Coronary artery (tissue), 2 donors: ENCODE data around the gene CLSTN3.

Experiments
- DNase-seq: peaks from one replicate; pipeline ENCODE4 v3.0.0-alpha.2; 2017; ENCODE audit warnings: low spot score
- H3K27ac ChIP-seq, 2 donors: fragments of 200-600 bp; sonication (generic); one replicate each; pipeline ENCODE4 v1.5.1; 2016 to 2019
- H3K4me3 ChIP-seq: fragments of 200-600 bp; sonication (generic); 2 replicates; pipeline ENCODE4 v1.5.1; 2016; ENCODE audit warnings: mild to moderate bottlenecking, moderate library complexity
- CTCF ChIP-seq: fragments of 200-600 bp; sonication (generic); IDR thresholded peaks from one replicate; pipeline ENCODE4 v1.5.1; 2019; ENCODE audit warnings: antibody characterized with exemption

The CLSTN3 gene

GRCh38 chr12:7155471-7156034 lies 25.4 kb downstream of the CLSTN3 start:
- H3K27ac ChIP-seq = no peak overlapping the region
- H3K4me3 ChIP-seq = no peak overlapping the region
- DNase-seq = no peak
- TF ChIP-seq CTCF = no peak

GRCh38 chr12:7156259-7157197 lies 26.4 kb downstream of the CLSTN3 start:
- H3K4me3 ChIP-seq = no peak overlapping the region
- DNase-seq = no peak
- TF ChIP-seq CTCF = no peak
- no peak overlapping the region for H3K27ac ChIP-seq

DNA sequence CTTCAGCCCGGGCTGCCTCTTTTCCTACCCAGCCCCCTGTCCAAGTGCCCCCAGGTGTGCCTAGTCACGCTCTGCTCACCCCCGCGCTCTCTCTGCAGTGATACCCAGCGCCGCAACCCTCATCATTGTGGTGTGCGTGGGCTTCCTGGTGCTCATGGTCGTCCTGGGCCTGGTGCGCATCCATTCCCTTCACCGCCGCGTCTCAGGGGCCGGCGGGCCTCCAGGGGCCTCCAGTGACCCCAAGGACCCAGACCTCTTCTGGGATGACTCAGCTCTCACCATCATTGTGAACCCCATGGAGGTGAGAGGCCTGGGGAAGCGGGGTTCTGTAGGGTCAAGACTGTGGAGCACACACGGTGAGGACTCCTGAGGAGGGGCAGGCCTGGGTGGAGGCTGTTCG lies 27.2 kb downstream of the CLSTN3 start:
- TF ChIP-seq CTCF = no peak
- H3K4me3 ChIP-seq = no peak overlapping the region
- DNase-seq = no peak
- H3K27ac ChIP-seq = no peak overlapping the region

GRCh38 chr12:7158781-7159609 lies 28.8 kb downstream of the CLSTN3 start:
- Histone ChIP-seq H3K4me3 (no peak overlapping the region), H3K27ac (no peak overlapping the region)
- DNase-seq = no peak
- TF ChIP-seq CTCF = no peak

GRCh38 chr12:7160183-7160582 lies 30.0 kb downstream of the CLSTN3 start:
- no peak for TF ChIP-seq CTCF
- H3K4me3 ChIP-seq = no peak overlapping the region
- no peak for DNase-seq
- H3K27ac ChIP-seq = no peak overlapping the region

GRCh38 chr12:7161327-7161726 lies 31.2 kb downstream of the CLSTN3 start:
- Histone ChIP-seq H3K4me3 (no peak overlapping the region), H3K27ac (no peak overlapping the region)
- TF ChIP-seq CTCF = no peak
- no peak for DNase-seq
